ENCODE data around the gene RASGEF1C. TPM values are rescaled to one million over a fixed set of nuclear protein-coding genes. Genes with fewer than 3 reads are reported as not detected.

RASGEF1C gene
- total and polyA plus RNA-seq, 4 donors = 0.09 to 0.10 TPM; not detected in 2

DNA sequence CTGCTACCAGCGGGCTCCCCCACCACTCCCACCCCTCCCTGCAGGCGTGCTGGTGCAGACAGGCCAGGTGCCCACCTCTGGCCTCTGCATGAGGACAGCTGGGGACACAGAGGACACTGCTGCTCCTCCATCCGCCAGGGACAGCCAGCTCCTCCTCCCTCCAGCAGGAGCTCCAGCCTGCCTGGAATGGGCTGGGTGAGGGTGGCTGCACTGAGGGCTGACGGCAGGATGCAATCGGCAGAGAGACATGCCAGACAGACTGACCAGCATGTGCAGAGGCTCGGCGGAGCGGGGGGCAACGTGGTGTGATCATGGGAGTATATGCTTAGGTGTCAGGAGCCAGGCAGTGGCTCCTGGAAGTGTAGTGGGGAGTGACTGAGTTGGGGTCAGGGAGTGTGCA is 68.4 kb downstream of the RASGEF1C start:
- WGBS = 58% methylated on average over 9 of the region's 9 CpGs
- no peaks in the 10 kb centered on the region for H3K36me3 ChIP-seq (ENCODE audit: control insufficient read depth in 4 of 4, insufficient read depth in 3 of 4, low read depth in 1 of 4, low read length in 3 of 4)
- peaks cover 0 to 2% (median under 1%) of the 10 kb centered on the region in 4 donors for H3K9me3 ChIP-seq (ENCODE audit: control insufficient read depth in 4 of 4, low read length in 3 of 4)
- no peak for DNase-seq (ENCODE audit: low spot score)
- no peak overlapping the region for H3K27ac ChIP-seq (ENCODE audit: low read depth in 1 of 2, low read length in 2 of 2)
- no peaks in the 10 kb centered on the region for H3K27me3 ChIP-seq (ENCODE audit: control insufficient read depth in 4 of 4, insufficient read depth in 4 of 4, low read length in 3 of 4)
- TF ChIP-seq FOXA1 (IDR thresholded peaks at IDR 0.05) = no peak
- no peak for TF ChIP-seq REST (IDR thresholded peaks at IDR 0.05)
- TF ChIP-seq JUND (IDR thresholded peaks at IDR 0.05) = no peak
- TF ChIP-seq, protein P1, sequence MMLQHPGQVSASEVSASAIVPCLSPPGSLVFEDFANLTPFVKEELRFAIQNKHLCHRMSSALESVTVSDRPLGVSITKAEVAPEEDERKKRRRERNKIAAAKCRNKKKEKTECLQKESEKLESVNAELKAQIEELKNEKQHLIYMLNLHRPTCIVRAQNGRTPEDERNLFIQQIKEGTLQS (IDR thresholded peaks at IDR 0.05) = no peak
- no peak for TF ChIP-seq ZBTB33 (IDR thresholded peaks at IDR 0.05)
- TF ChIP-seq TAF1 (conservative IDR thresholded peaks at IDR 0.05) = no peak
- TF ChIP-seq SP1 (IDR thresholded peaks at IDR 0.05) = no peak
- no peak for TF ChIP-seq RXRA (IDR thresholded peaks at IDR 0.05)
- no peak for TF ChIP-seq EGR1 (IDR thresholded peaks at IDR 0.05; ENCODE audit: low read depth in 2 of 2)
- no peak for TF ChIP-seq YY1 (IDR thresholded peaks at IDR 0.05)
- no peak for TF ChIP-seq GABPA (IDR thresholded peaks at IDR 0.05 in 1 of 2, conservative IDR thresholded peaks at IDR 0.05 in 1 of 2)
- TF ChIP-seq HNF4G (IDR thresholded peaks at IDR 0.05) = no peak
- no peak for TF ChIP-seq RAD21 (IDR thresholded peaks at IDR 0.05)
- TF ChIP-seq NR2F2 (IDR thresholded peaks at IDR 0.05) = no peak
- TF ChIP-seq HNF4A (conservative IDR thresholded peaks at IDR 0.05) = no peak
- TF ChIP-seq, protein P2, sequence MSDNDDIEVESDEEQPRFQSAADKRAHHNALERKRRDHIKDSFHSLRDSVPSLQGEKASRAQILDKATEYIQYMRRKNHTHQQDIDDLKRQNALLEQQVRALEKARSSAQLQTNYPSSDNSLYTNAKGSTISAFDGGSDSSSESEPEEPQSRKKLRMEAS (IDR thresholded peaks at IDR 0.05) = no peak
- no peak for TF ChIP-seq FOXA2 (IDR thresholded peaks at IDR 0.05)
- TF ChIP-seq, protein P3, sequence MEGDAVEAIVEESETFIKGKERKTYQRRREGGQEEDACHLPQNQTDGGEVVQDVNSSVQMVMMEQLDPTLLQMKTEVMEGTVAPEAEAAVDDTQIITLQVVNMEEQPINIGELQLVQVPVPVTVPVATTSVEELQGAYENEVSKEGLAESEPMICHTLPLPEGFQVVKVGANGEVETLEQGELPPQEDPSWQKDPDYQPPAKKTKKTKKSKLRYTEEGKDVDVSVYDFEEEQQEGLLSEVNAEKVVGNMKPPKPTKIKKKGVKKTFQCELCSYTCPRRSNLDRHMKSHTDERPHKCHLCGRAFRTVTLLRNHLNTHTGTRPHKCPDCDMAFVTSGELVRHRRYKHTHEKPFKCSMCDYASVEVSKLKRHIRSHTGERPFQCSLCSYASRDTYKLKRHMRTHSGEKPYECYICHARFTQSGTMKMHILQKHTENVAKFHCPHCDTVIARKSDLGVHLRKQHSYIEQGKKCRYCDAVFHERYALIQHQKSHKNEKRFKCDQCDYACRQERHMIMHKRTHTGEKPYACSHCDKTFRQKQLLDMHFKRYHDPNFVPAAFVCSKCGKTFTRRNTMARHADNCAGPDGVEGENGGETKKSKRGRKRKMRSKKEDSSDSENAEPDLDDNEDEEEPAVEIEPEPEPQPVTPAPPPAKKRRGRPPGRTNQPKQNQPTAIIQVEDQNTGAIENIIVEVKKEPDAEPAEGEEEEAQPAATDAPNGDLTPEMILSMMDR (IDR thresholded peaks at IDR 0.05; ENCODE audit: low read depth, low read length, missing input control) = no peak
- no peak overlapping the region for H3K9ac ChIP-seq (ENCODE audit: low read depth in 1 of 2, low read length in 2 of 2)
- no peak overlapping the region for H3K4me3 ChIP-seq (ENCODE audit: low read depth in 1 of 3, low read length in 3 of 3)
- no peaks in the 10 kb centered on the region for H3K4me1 ChIP-seq (ENCODE audit: control insufficient read depth in 4 of 4, insufficient read depth in 4 of 4, low read length in 3 of 4)

All from liver (tissue), 9 donors.